ENCODE measurements around the gene CNTRL. TPM values are rescaled to one million over a fixed set of nuclear protein-coding genes. Genes with fewer than 3 reads are reported as not detected.

The CNTRL gene
- total RNA-seq, 1 donor from 2014 or later = 27.6 TPM

DNA sequence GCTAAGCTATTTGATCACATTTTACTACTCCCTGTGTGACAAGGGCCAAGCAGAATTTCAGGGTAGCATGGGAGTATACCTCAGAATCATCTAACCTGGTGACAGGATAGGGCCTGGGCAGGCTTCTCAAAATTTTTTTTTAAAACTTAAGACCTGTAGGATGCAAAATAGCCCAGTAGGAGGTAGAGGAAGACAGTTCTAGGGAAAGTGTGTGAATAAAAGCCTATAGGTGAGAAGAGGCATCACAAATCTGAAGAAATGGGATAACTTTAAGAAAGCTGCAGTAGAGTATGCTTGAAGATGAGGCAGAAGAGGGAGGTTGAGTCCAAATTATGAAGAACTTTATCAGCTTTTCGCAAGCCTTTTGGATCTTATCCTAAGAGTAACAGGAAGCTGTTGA lies 32.3 kb downstream of the CNTRL start:
- Mint-ChIP-seq H3K27ac (ENCODE audit: unreplicated experiment) (no peak overlapping the region), H3K36me3 (ENCODE audit: low read depth) (peaks cover 12% of the 10 kb centered on the region), H3K4me1 (no peaks in the 10 kb centered on the region), H3K27me3 (ENCODE audit: low read depth) (no peaks in the 10 kb centered on the region), H3K9me3 (peaks cover 4% of the 10 kb centered on the region), H3K4me3 (no peak overlapping the region)
- no peak for DNase-seq (ENCODE audit: low read depth, low spot score)
- TF ChIP-seq, protein P1, sequence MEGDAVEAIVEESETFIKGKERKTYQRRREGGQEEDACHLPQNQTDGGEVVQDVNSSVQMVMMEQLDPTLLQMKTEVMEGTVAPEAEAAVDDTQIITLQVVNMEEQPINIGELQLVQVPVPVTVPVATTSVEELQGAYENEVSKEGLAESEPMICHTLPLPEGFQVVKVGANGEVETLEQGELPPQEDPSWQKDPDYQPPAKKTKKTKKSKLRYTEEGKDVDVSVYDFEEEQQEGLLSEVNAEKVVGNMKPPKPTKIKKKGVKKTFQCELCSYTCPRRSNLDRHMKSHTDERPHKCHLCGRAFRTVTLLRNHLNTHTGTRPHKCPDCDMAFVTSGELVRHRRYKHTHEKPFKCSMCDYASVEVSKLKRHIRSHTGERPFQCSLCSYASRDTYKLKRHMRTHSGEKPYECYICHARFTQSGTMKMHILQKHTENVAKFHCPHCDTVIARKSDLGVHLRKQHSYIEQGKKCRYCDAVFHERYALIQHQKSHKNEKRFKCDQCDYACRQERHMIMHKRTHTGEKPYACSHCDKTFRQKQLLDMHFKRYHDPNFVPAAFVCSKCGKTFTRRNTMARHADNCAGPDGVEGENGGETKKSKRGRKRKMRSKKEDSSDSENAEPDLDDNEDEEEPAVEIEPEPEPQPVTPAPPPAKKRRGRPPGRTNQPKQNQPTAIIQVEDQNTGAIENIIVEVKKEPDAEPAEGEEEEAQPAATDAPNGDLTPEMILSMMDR (conservative IDR thresholded peaks at IDR 0.05) = peak; percentile 31

DNA sequence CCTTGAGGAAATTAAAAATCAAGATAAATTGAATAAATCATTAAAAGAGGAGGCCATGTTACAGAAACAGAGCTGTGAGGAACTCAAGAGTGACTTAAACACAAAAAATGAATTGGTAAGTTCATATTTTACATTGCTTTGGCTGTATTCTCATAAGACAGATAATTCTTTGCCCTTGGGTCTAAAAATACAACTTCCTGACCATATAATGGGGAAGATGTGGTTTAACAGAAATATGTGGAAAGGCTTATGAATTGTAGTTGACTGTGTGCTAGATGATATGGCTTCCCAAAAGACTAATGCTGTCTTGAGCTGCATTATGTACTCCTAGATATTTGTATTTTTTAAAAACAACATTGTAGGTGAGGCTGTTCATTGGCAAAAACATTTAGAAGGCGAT lies 33.1 kb downstream of the CNTRL start:
- TF ChIP-seq, protein P1 (conservative IDR thresholded peaks at IDR 0.05) = no peak
- no peaks in the 10 kb centered on the region for H3K4me1 Mint-ChIP-seq
- no peak overlapping the region for H3K4me3 Mint-ChIP-seq
- H3K36me3 Mint-ChIP-seq (ENCODE audit: low read depth) = peaks cover 6% of the 10 kb centered on the region
- DNase-seq (ENCODE audit: low read depth, low spot score) = no peak
- no peak overlapping the region for H3K27ac Mint-ChIP-seq (ENCODE audit: unreplicated experiment)
- no peaks in the 10 kb centered on the region for H3K27me3 Mint-ChIP-seq (ENCODE audit: low read depth)
- H3K9me3 Mint-ChIP-seq = no peaks in the 10 kb centered on the region

DNA sequence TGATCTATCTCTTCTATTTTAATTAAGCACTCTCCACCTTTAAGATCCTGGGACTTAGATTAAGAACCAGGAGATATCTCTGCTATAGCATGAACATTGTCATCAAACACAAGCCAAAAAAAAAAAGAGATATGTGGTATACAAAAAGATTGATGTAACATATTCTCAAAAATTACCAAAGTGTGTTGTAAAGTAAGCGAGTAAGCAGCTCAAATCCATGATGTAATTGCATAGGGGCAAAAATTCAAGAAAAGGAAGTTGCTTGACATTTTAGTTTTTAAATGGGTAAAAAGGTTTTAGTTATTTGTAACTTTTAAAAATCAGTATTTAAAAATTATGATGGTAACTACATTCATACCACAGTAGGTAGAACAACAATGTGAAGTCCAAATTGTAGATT lies 40.7 kb downstream of the CNTRL start:
- Mint-ChIP-seq H3K4me3 (no peak overlapping the region), H3K9me3 (no peaks in the 10 kb centered on the region), H3K27me3 (ENCODE audit: low read depth) (no peaks in the 10 kb centered on the region), H3K4me1 (peaks cover 3% of the 10 kb centered on the region), H3K27ac (ENCODE audit: unreplicated experiment) (no peak overlapping the region), H3K36me3 (ENCODE audit: low read depth) (no peaks in the 10 kb centered on the region)
- TF ChIP-seq, protein P1 (conservative IDR thresholded peaks at IDR 0.05) = no peak
- no peak for DNase-seq (ENCODE audit: low read depth, low spot score)

DNA sequence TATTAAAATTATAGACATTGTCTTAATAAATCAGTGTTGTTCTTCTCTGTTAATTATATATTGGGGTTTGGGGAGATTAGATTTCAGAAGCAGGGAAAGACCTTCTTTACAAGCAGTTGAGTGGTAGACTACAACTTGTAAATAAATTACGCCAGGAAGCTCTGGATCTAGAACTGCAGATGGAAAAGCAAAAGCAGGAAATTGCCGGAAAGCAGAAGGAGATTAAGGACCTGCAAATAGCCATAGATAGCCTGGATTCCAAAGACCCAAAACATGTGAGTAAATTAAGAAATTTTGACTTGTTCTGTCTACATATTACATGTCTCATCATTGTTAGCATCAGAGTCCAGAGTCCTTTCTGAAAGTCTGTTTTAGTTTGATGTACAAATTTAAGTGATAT lies 43.5 kb downstream of the CNTRL start:
- H3K9me3 Mint-ChIP-seq = no peaks in the 10 kb centered on the region

DNA sequence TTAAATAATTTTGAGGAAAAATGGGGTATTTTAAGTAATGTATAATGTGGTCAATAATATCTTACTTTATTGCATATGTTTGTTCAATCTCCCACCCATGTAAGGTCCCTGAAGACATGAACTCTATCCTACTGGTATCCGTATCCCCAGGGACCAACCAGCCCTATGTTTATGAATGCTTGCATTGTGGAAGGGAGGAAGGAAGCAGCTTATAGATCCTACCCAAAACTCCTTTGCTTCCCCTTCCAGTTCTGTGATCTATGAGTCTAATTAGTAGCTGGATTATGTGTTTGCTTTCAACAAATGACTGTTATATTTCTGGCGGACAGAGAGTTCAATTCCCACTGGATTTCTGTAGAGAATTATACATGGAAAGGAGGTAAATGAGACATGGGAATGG lies 45.6 kb downstream of the CNTRL start:
- Mint-ChIP-seq H3K4me3 (peak overlapping the region; percentile 22), H3K9me3 (no peaks in the 10 kb centered on the region), H3K36me3 (ENCODE audit: low read depth) (no peaks in the 10 kb centered on the region), H3K4me1 (peaks cover 24% of the 10 kb centered on the region), H3K27me3 (ENCODE audit: low read depth) (no peaks in the 10 kb centered on the region), H3K27ac (ENCODE audit: unreplicated experiment) (peak overlapping the region; percentile 19)
- TF ChIP-seq, protein P1 (conservative IDR thresholded peaks at IDR 0.05) = no peak
- no peak for DNase-seq (ENCODE audit: low read depth, low spot score)

More for the DNA sequence above, 43.5 kb downstream of the CNTRL start:
- TF ChIP-seq, protein P1 (conservative IDR thresholded peaks at IDR 0.05) = no peak
- Mint-ChIP-seq H3K36me3 (ENCODE audit: low read depth) (no peaks in the 10 kb centered on the region), H3K27me3 (ENCODE audit: low read depth) (no peaks in the 10 kb centered on the region), H3K4me3 (no peak overlapping the region), H3K27ac (ENCODE audit: unreplicated experiment) (no peak overlapping the region), H3K4me1 (peaks cover 24% of the 10 kb centered on the region)
- DNase-seq (ENCODE audit: low read depth, low spot score) = no peak
